GM12891 (cell line): ENCODE data around the gene APLP2.
"Not testable (repeated sequence)": the region's sequence is repeated elsewhere in the genome, so short reads cannot be mapped to it uniquely, and the experiment has no call there.

Experiments
- DNase-seq: peaks from one replicate; pipeline ENCODE4 v3.0.0; 2011; ENCODE audit warnings: low spot score; ENCODE audit not compliant: insufficient read length
- FAIRE-seq: peaks from 2 replicates; lab custom pipeline; 2011; peaks lifted over from hg19 to GRCh38; lab: Jason Lieb, UNC
- PAX5 ChIP-seq: IDR thresholded peaks from 2 replicates; pipeline ENCODE4 v1.6.1; 2011; ENCODE audit warnings: low read length, moderate library complexity, mild to moderate bottlenecking; ENCODE audit not compliant: insufficient read depth, severe bottlenecking
- POLR2A ChIP-seq: IDR thresholded peaks from 2 replicates; pipeline ENCODE4 v1.6.1; 2011; ENCODE audit warnings: low read depth, low read length, control low read depth
- POLR2AphosphoS5 ChIP-seq: IDR thresholded peaks from 2 replicates; pipeline ENCODE4 v1.6.1; 2011; ENCODE audit warnings: low read depth, low read length, control low read depth
- POU2F2 ChIP-seq: IDR thresholded peaks from 2 replicates; pipeline ENCODE4 v1.6.1; 2011; ENCODE audit warnings: low read depth, mild to moderate bottlenecking, control low read depth, low read length, moderate library complexity
- SPI1 ChIP-seq: IDR thresholded peaks from 2 replicates; pipeline ENCODE4 v1.6.1; 2011; ENCODE audit warnings: low read depth, low read length, control low read depth
- TAF1 ChIP-seq: IDR thresholded peaks from 2 replicates; pipeline ENCODE4 v1.6.1; 2011; ENCODE audit warnings: low read depth, low read length, control low read depth

Gene APLP2

GRCh38 chr11:130088919-130089673 lies 19.4 kb downstream of the APLP2 start:
- DNase-seq: no peak
- no peak for TF ChIP-seq POLR2AphosphoS5
- no peak for TF ChIP-seq PAX5
- no peak for TF ChIP-seq TAF1
- TF ChIP-seq POU2F2: no peak
- no peak for TF ChIP-seq SPI1
- TF ChIP-seq POLR2A: no peak
- FAIRE-seq: no peak

GRCh38 chr11:130089674-130090073 lies 20.0 kb downstream of the APLP2 start:
- FAIRE-seq (no peak), DNase-seq (no peak)
- TF ChIP-seq POU2F2 (no peak), TAF1 (no peak), POLR2AphosphoS5 (no peak), SPI1 (no peak), PAX5 (no peak), POLR2A (no peak)

- DNase-seq, FAIRE-seq: not testable (repeated sequence)
These were observed 20.8 kb downstream of the APLP2 start for GRCh38 chr11:130090517-130090916.

- FAIRE-seq, DNase-seq: not testable (repeated sequence)
These were observed 21.5 kb downstream of the APLP2 start for GRCh38 chr11:130091169-130091568.

- no peak for DNase-seq
- TF ChIP-seq POLR2AphosphoS5 (no peak), TAF1 (no peak), POLR2A (no peak), POU2F2 (no peak), PAX5 (no peak), SPI1 (no peak)
- FAIRE-seq: no peak
These were observed 23.0 kb downstream of the APLP2 start for GRCh38 chr11:130092661-130093060.

- FAIRE-seq: no peak
- TF ChIP-seq POU2F2 (no peak), SPI1 (no peak), POLR2A (no peak), POLR2AphosphoS5 (no peak), PAX5 (no peak), TAF1 (no peak)
These were observed 24.9 kb downstream of the APLP2 start for GRCh38 chr11:130094614-130095013.

GRCh38 chr11:130095326-130095725 lies 25.6 kb downstream of the APLP2 start:
- TF ChIP-seq POLR2AphosphoS5: no peak
- no peak for TF ChIP-seq TAF1
- no peak for TF ChIP-seq PAX5
- TF ChIP-seq SPI1: no peak
- no peak for TF ChIP-seq POU2F2
- no peak for TF ChIP-seq POLR2A
- no peak for FAIRE-seq
- no peak for DNase-seq

More at GRCh38 chr11:130094614-130095013, 24.9 kb downstream of the APLP2 start:
- DNase-seq: no peak

- no peak for FAIRE-seq
- TF ChIP-seq POLR2AphosphoS5: no peak
- TF ChIP-seq POLR2A: no peak
- TF ChIP-seq SPI1: no peak
- TF ChIP-seq TAF1: no peak
- TF ChIP-seq PAX5: no peak
- no peak for TF ChIP-seq POU2F2
- DNase-seq: no peak
These were observed 26.3 kb downstream of the APLP2 start for GRCh38 chr11:130096042-130096441.

GRCh38 chr11:130096823-130097222 lies 27.1 kb downstream of the APLP2 start:
- TF ChIP-seq POLR2A (no peak), POU2F2 (no peak), PAX5 (no peak), TAF1 (no peak), POLR2AphosphoS5 (no peak), SPI1 (no peak)
- DNase-seq (no peak), FAIRE-seq (no peak)

GRCh38 chr11:130097285-130097684 lies 27.6 kb downstream of the APLP2 start:
- TF ChIP-seq POU2F2 (no peak), SPI1 (no peak), POLR2A (no peak), POLR2AphosphoS5 (no peak), TAF1 (no peak), PAX5 (no peak)
- DNase-seq (no peak), FAIRE-seq (no peak)

GRCh38 chr11:130099356-130099755 lies 29.7 kb downstream of the APLP2 start:
- DNase-seq (no peak), FAIRE-seq (no peak)
- TF ChIP-seq SPI1: no peak
- TF ChIP-seq TAF1: no peak
- TF ChIP-seq PAX5: no peak
- TF ChIP-seq POU2F2: no peak
- no peak for TF ChIP-seq POLR2AphosphoS5
- TF ChIP-seq POLR2A: no peak
